HCT116 (cell line): Measurements from ENCODE around the gene RGSL1.

Experiments
- EZH2 ChIP-seq: fragments of 200-600 bp; sonication (generic); IDR thresholded peaks from 2 replicates; pipeline ENCODE4 v1.6.1; 2017; ENCODE audit warnings: antibody characterized with exemption, mixed run types
- FOSL1 ChIP-seq: IDR thresholded peaks from 2 replicates; pipeline ENCODE4 v1.6.1; 2012; ENCODE audit warnings: low read depth
- POLR2A ChIP-seq: IDR thresholded peaks from 2 replicates; pipeline ENCODE4 v1.7.0; 2011; ENCODE audit warnings: borderline replicate concordance; ENCODE audit not compliant: insufficient read depth, insufficient read length; ENCODE audit errors: extremely low read depth
- POLR2AphosphoS5 ChIP-seq: IDR thresholded peaks from 2 replicates; pipeline ENCODE4 v1.6.1; 2011; ENCODE audit warnings: mild to moderate bottlenecking, low read depth, low read length, moderate library complexity
- RAD21 ChIP-seq: IDR thresholded peaks from 2 replicates; pipeline ENCODE4 v1.6.1; 2012; ENCODE audit warnings: low read depth, mild to moderate bottlenecking
- SP1 ChIP-seq: IDR thresholded peaks from 2 replicates; pipeline ENCODE4 v1.6.1; 2012; ENCODE audit warnings: low read depth
- YY1 ChIP-seq: IDR thresholded peaks from 2 replicates; pipeline ENCODE4 v1.6.1; 2011; ENCODE audit warnings: low read length, low read depth, moderate library complexity, mild to moderate bottlenecking; ENCODE audit not compliant: insufficient replicate concordance; ENCODE audit errors: extremely low read depth
- TF ChIP-seq, protein P1 (sequence below), 3 experiments: fragments of 200-600 bp in 1 of 3; sonication (generic) in 1 of 3; IDR thresholded peaks in 2 of 3; conservative IDR thresholded peaks in 1 of 3; 2 replicates each; pipeline ENCODE4 v1.5.1; 2012 to 2017; ENCODE audit warnings: low read depth in 2 of 3, low read length in 2 of 3, antibody characterized with exemption in 1 of 3, borderline replicate concordance in 1 of 3, control low read depth in 1 of 3, mild to moderate bottlenecking in 1 of 3, mixed read lengths in 1 of 3, mixed run types in 1 of 3, moderate library complexity in 1 of 3; ENCODE audit not compliant: insufficient read depth in 1 of 3
- TF ChIP-seq, protein P2 (sequence below): IDR thresholded peaks from 2 replicates; pipeline ENCODE4 v1.6.1; 2012; ENCODE audit warnings: low read depth
- TF ChIP-seq, protein P3 (sequence below): IDR thresholded peaks from 2 replicates; pipeline ENCODE4 v1.6.1; 2012
- TF ChIP-seq, protein P4 (sequence below): IDR thresholded peaks from 2 replicates; pipeline ENCODE4 v1.6.1; 2012

DNA sequence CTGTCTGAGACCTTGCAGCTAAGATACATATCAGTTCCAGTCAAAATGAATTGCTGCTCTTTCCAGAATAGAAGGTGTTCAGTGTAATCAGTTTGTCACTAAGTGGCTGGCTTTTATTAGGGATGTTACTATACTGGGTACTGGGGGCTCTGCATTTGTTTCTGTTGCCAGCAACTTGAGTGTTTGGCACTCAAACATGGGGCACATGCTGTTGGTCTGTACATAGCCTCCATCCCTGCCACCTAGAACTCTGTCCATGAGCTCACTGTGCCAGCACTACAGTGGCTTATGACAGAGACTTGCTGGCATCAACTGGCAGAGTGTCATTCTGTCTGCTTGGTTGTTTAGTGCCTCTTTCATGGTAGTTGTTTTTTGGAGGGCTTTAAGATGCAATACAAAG is 45.1 kb downstream of the RGSL1 start:
- TF ChIP-seq, protein P1, sequence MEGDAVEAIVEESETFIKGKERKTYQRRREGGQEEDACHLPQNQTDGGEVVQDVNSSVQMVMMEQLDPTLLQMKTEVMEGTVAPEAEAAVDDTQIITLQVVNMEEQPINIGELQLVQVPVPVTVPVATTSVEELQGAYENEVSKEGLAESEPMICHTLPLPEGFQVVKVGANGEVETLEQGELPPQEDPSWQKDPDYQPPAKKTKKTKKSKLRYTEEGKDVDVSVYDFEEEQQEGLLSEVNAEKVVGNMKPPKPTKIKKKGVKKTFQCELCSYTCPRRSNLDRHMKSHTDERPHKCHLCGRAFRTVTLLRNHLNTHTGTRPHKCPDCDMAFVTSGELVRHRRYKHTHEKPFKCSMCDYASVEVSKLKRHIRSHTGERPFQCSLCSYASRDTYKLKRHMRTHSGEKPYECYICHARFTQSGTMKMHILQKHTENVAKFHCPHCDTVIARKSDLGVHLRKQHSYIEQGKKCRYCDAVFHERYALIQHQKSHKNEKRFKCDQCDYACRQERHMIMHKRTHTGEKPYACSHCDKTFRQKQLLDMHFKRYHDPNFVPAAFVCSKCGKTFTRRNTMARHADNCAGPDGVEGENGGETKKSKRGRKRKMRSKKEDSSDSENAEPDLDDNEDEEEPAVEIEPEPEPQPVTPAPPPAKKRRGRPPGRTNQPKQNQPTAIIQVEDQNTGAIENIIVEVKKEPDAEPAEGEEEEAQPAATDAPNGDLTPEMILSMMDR (IDR thresholded peaks at IDR 0.05 in 2 of 3, conservative IDR thresholded peaks at IDR 0.05 in 1 of 3; ENCODE audit: borderline replicate concordance in 1 of 3, insufficient read depth in 1 of 3, low read depth in 2 of 3, low read length in 2 of 3) = no peak
- TF ChIP-seq, protein P2, sequence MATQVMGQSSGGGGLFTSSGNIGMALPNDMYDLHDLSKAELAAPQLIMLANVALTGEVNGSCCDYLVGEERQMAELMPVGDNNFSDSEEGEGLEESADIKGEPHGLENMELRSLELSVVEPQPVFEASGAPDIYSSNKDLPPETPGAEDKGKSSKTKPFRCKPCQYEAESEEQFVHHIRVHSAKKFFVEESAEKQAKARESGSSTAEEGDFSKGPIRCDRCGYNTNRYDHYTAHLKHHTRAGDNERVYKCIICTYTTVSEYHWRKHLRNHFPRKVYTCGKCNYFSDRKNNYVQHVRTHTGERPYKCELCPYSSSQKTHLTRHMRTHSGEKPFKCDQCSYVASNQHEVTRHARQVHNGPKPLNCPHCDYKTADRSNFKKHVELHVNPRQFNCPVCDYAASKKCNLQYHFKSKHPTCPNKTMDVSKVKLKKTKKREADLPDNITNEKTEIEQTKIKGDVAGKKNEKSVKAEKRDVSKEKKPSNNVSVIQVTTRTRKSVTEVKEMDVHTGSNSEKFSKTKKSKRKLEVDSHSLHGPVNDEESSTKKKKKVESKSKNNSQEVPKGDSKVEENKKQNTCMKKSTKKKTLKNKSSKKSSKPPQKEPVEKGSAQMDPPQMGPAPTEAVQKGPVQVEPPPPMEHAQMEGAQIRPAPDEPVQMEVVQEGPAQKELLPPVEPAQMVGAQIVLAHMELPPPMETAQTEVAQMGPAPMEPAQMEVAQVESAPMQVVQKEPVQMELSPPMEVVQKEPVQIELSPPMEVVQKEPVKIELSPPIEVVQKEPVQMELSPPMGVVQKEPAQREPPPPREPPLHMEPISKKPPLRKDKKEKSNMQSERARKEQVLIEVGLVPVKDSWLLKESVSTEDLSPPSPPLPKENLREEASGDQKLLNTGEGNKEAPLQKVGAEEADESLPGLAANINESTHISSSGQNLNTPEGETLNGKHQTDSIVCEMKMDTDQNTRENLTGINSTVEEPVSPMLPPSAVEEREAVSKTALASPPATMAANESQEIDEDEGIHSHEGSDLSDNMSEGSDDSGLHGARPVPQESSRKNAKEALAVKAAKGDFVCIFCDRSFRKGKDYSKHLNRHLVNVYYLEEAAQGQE = no peak
- no peak for TF ChIP-seq POLR2A
- TF ChIP-seq POLR2AphosphoS5 = no peak
- no peak for TF ChIP-seq YY1
- no peak for TF ChIP-seq RAD21
- TF ChIP-seq, protein P3, sequence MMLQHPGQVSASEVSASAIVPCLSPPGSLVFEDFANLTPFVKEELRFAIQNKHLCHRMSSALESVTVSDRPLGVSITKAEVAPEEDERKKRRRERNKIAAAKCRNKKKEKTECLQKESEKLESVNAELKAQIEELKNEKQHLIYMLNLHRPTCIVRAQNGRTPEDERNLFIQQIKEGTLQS = no peak
- TF ChIP-seq EZH2 = no peak
- TF ChIP-seq, protein P4, sequence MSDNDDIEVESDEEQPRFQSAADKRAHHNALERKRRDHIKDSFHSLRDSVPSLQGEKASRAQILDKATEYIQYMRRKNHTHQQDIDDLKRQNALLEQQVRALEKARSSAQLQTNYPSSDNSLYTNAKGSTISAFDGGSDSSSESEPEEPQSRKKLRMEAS = no peak
- TF ChIP-seq FOSL1 = no peak
- TF ChIP-seq SP1 = no peak
